Hematopoietic multipotent progenitor cell treated with erythropoietin and hydrocortisone succinate and interleukin-3 and kit ligand, for 17 days (in vitro differentiated cells): ENCODE results near the gene RNF121.
"Not testable (repeated sequence)": the region's sequence is repeated elsewhere in the genome, so short reads cannot be mapped to it uniquely, and the experiment has no call there.

ENCODE experiments used
- DNase-seq: peaks from one replicate; pipeline ENCODE4 v3.0.0-alpha.2; 2015; ENCODE audit warnings: low spot score

Gene RNF121

GRCh38 chr11:71928737-71929443 lies at the start of gene RNF121:
Gene RNF121 (plus strand): TSS chr11:71929046. CDS start chr11:71929062, 16 bp downstream.
- DNase-seq, result peak; percentile 95

GRCh38 chr11:71885806-71886205 lies 43.0 kb upstream of the RNF121 start:
- DNase-seq, result not testable (repeated sequence)

DNA sequence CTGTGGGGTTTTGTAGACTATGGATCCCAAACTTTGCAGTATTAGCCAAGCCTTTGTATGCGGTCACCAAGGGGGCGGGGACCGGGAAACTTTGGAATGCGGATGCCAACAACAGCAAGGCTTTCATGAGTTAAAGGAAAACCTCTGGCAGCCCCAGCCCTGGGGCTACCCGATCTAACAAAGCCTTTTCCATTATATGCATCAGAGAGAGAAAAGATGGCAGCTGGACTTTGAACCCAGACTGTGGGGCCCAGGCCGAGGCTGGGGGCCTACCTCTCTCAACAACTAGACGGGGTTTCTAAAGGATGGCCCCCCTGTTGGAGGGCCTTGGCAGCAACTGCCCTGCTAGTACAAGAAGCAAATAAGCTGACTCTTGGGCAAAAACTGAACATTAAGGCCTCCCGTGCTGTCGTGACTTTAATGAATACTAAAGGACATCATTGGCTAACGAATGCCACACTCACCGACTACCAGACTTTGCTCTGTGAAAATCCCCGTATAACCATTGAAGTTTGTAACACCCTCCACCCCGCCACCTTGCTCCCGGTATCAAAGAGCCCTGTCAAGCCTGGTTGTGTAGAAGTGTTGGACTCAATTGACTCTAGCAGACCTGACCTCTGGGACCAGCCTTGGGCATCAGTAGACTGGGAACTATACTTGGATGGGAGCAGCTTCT lies 40.4 kb upstream of the RNF121 start:
- DNase-seq, result not testable (repeated sequence)

- DNase-seq, result not testable (repeated sequence)
Measured at GRCh38 chr11:71889181-71889872, 39.5 kb upstream of the RNF121 start.

DNA sequence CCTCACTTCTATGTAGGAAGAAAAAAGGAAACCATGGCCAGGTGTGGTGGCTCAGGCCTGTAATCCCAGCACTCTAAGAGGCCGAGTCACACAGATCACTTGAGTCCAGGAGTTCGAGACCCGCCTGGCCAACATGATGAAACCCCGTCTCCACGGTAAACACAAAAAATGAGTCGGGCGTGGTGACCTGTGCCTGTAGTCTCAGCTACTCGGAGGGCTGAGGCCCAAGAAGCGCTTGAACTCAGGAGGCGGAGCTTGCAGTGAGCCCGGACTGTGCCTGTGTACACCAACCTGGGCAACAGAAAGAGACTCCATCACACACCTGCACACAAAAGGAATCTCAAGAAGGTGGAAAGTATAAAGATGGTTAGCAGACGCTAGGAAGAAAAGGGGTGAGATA lies 32.9 kb upstream of the RNF121 start:
- no peak for DNase-seq

GRCh38 chr11:71901137-71901536 lies 27.7 kb upstream of the RNF121 start:
- not testable (repeated sequence) for DNase-seq

DNA sequence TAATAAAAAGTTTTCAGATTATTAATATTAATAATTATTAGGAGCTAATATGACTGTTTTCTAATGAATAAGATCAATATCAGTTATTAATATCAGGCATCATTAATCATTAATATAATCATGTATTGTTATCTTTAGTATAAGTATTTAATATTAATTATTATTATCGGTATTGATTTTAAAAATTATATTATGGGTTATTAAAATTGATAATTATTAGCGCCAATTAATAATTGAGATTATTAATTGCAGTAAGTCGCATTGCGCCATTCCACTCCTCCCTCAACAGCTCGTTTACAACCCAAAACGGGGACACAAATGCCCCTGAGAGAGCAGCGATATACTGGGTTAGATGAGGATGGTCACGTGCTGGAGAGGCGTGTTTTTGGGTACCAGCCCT lies 20.6 kb upstream of the RNF121 start:
- no peak for DNase-seq

GRCh38 chr11:71910775-71911174 lies 18.1 kb upstream of the RNF121 start:
- DNase-seq, result not testable (repeated sequence)

GRCh38 chr11:71911321-71911985 lies 17.4 kb upstream of the RNF121 start:
- not testable (repeated sequence) for DNase-seq

DNA sequence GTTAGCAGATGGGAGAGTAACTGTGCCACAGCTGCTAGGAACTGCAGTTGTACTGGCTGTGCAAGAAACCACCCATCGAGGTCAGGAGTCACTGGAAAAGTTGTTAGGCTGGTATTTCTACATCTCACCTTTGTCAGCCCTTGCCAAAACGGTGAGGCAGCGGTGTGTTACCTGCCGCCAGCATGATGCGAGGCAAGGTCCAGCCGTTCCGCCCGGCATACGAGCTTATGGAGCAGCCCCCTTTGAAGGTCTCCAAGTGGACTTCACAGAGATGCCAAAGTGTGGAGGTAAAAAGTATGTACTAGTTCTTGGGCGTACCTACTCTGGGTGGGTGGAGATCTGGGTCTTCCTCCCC lies 16.9 kb upstream of the RNF121 start:
- not testable (repeated sequence) for DNase-seq

GRCh38 chr11:71913756-71914526 lies 14.9 kb upstream of the RNF121 start:
- no peak for DNase-seq

DNA sequence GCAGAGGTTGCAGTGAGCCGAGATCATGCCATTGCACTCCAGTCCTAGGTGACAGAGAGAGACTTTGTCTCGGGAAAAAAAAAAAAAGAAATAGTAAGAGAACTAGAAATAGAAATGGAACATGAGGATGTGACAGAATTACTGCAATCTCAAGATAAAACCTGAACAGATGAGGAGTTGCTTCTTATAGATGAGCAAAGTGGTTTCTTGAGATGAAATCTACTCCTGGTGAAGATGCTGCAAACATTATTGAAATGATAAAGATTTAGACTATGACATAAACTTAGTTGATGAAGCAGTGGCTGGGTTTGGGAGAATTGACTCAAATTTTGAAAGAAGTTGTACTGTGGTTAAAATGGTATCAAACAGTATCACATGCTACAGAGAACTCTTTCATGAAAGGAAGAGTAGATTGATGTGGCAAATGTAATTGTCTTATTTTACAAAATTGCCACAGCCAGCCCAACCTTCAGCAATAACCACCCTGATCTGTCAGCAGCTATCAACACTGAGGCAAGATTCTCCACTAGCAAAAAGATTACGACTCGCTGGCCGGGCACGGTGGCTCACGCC lies 14.1 kb upstream of the RNF121 start:
- DNase-seq, result no peak

DNA sequence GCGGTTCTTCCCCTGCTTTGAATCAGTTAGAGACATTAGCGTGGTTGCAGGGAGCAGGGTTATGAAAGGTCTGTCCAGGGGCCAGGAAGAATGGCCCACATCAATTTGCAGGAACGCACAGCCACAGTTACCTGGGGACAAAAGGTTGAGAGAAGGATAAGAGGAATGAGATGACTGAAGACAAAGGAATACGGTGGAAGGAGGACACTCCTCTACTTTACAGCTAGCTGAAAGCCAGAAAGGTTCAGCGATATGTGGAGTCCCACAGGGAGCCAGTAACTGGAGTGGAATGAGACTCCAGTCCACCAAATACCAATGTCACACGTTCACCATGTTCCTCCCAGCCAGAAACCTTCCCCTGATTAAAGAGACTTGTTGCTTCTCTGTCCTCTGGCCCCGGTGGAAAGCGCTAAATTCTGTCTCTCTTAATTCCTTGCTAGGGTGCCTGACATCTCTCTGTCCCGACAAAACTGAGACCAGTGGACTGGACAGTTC lies 11.2 kb upstream of the RNF121 start:
- no peak for DNase-seq

DNA sequence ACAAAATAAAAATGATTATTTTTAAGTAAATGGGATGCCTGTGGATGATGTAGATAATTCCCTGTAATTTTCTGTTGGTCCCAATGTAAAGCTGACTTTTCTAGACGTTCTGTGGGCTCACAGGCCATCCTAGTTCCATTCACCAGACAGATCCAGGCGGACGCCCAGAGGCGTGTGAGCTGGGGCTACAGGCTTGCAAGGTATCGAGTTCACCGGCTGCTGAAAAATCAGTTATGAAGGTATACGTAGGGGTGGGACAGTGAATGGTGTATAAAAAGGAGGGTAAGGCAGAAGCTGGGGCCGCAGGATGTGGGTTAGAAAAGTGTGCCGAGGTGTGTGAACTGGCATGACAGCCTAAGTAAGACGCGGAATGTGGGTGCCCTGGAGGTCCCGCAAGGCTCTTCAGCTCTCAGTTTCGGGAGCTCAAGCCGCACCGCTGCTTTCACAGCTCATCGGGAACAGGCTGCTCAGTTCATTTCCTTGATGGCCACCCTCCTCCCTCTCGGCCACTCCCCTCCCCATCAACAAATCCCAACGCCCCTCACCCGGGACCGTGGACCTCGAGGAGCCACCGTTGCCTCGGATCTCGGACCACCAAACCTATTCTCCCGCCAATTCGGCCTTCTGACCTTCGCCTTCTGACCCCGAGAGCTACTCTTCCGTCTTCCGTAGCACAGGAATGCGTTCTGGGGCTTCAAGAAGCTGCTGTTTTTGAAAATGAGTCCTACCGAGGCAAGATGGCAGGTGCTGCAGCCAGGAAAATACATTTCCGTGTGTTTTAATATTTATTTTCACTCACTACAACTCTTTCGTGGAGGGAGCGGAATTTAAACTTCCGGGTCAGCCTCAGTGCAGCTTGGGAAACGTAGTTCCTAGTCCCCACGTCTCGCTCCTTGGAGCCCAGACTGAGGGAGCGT lies 768 bp upstream of the RNF121 start, which contains the start of gene XNDC1N:
Gene XNDC1N (minus strand): TSS at position 775 of the 917 bp plus-strand sequence. CDS start 5,241 bp downstream, outside the sequence.
- DNase-seq, result no peak

- DNase-seq, result no peak
Measured at GRCh38 chr11:71929491-71929890, 645 bp downstream of the RNF121 start.

DNA sequence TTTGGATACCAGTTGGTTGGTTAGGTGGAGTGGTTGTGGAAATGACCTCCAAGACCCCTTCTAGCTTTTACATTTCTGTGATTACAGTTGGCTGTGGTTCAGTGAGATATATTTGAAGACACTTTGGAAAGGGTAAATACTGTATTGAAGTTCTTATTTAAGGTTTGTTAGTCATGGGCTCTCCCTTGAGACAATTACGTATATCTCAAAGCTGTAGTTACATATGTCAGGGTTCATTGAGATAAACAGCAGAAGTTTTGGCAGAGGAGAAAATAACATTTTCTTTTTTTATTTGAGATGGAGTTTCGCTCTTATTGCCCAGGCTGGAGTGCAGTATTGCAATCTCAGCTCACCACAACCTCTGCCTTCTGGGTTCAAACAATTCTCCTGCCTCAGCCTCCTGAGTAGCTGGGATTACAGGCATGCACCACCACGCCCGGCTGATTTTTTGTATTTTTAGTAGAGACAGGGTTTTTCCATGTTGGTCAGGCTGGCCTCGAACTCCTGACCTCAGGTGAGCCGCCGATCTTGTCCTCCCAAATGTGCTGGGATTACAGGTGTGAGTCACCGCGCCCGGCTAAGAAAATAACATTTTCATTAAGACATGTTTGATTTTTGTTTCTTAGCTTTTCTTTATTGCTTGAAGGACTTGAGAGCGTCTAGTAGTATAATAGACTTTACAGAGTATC lies 1.9 kb downstream of the RNF121 start:
- DNase-seq, result no peak

GRCh38 chr11:71931245-71931602 lies 2.4 kb downstream of the RNF121 start:
- no peak for DNase-seq

- DNase-seq, result no peak
Measured at GRCh38 chr11:71933141-71933933, 4.5 kb downstream of the RNF121 start.

DNA sequence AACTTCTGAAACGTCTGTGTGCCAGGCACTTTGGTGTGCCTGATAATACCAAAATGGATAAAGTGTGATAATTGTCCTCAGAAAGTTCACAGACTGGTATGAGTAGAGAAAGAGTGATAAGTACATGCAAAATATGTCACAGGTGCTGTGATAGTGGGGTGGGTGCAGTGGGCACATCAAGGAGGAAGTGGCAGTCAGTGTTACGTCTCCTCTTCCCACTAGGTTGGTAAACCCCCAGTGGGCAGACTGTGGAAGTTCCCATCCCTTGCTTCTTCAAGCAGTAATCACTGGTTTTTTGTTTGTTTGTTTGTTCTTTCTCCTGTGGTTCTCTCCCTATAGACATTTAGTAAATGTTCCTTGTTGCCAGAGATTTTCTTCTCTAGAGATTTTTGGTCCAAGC lies 5.4 kb downstream of the RNF121 start:
- no peak for DNase-seq
